HepG2 (cell line): Measurements from ENCODE around the gene SLC25A19. TPM values are rescaled to one million over a fixed set of nuclear protein-coding genes. Genes with fewer than 3 reads are reported as not detected.
A peak's percentile ranks its signal among the peaks of the same experiment; 100 is the strongest.

Source experiments
- HDAC1 ChIP-seq: sonication (generic); formaldehyde crosslinking; IDR thresholded peaks from 2 replicates; pipeline ENCODE4 v1.5.1; 2020; ENCODE audit warnings: mild to moderate bottlenecking, missing genetic modification reagents
- ISL2 ChIP-seq: sonication (generic); formaldehyde crosslinking; IDR thresholded peaks from 2 replicates; pipeline ENCODE4 v1.5.0; 2020; ENCODE audit warnings: missing genetic modification reagents
- MED8 ChIP-seq: sonication (generic); formaldehyde crosslinking; IDR thresholded peaks from 2 replicates; pipeline ENCODE4 v1.8.1; 2023; ENCODE audit warnings: mild to moderate bottlenecking, missing genetic modification reagents; ENCODE audit not compliant: insufficient replicate concordance
- PHF20 ChIP-seq: sonication (generic); formaldehyde crosslinking; IDR thresholded peaks from 2 replicates; pipeline ENCODE4 v1.5.0; 2020; ENCODE audit warnings: mild to moderate bottlenecking, missing genetic modification reagents
- RNF2 ChIP-seq: fragments of 450-650 bp; conservative IDR thresholded peaks from 2 replicates; pipeline ENCODE4 v1.6.1; 2016; ENCODE audit warnings: low read depth
- RNF219 ChIP-seq: sonication (generic); formaldehyde crosslinking; IDR thresholded peaks from 2 replicates; pipeline ENCODE4 v1.5.0; 2020; ENCODE audit warnings: mild to moderate bottlenecking, missing genetic modification reagents
- THAP7 ChIP-seq: sonication (generic); formaldehyde crosslinking; IDR thresholded peaks from 2 replicates; pipeline ENCODE4 v1.8.1; 2023; ENCODE audit warnings: mild to moderate bottlenecking, missing genetic modification reagents
- ZBTB39 ChIP-seq: sonication (generic); formaldehyde crosslinking; IDR thresholded peaks from 2 replicates; pipeline ENCODE4 v1.5.0; 2020; ENCODE audit warnings: missing genetic modification reagents
- ZNF143 ChIP-seq: sonication (generic); formaldehyde crosslinking; IDR thresholded peaks from 2 replicates; pipeline ENCODE4 v1.4.0; 2020; ENCODE audit warnings: missing genetic modification reagents
- ZNF407 ChIP-seq: sonication (generic); formaldehyde crosslinking; IDR thresholded peaks from one replicate; pipeline ENCODE4 v1.5.1; 2020; ENCODE audit warnings: mild to moderate bottlenecking, missing genetic modification reagents; ENCODE audit errors: not compliant biosample characterization
- ZNF432 ChIP-seq: sonication (generic); formaldehyde crosslinking; IDR thresholded peaks from 2 replicates; pipeline ENCODE4 v1.5.0; 2020; ENCODE audit warnings: missing genetic modification reagents, mild to moderate bottlenecking, borderline replicate concordance
- ZNF691 ChIP-seq: sonication (generic); formaldehyde crosslinking; IDR thresholded peaks from 2 replicates; pipeline ENCODE4 v1.4.0; 2020; ENCODE audit warnings: missing genetic modification reagents, low read depth, mild to moderate bottlenecking, borderline replicate concordance
- ZNF766 ChIP-seq: sonication (generic); formaldehyde crosslinking; IDR thresholded peaks from 2 replicates; pipeline ENCODE4 v1.5.0; 2020; ENCODE audit warnings: missing genetic modification reagents, borderline replicate concordance
- polyA plus RNA-seq, 8 experiments: library from polyadenylated mRNA; depleted of rRNA in 3 of 8; stranded (reverse) in 7 of 8; unstranded in 1 of 8; fragments of >200 nt; fragmentation: Illumina TruSeq in 4 of 8; extraction: Trizol in 4 of 8; gene quantifications; 2 replicates each; pipeline versions ENCODE4 v1.2.1 to v1.2.3, GENCODE V29; 2011 to 2016; ENCODE audit warnings: low read depth in 4 of 8, missing spikeins in 1 of 8, mixed read lengths in 1 of 8; ENCODE audit not compliant: insufficient read depth in 1 of 8
- total RNA-seq, 5 experiments: library from RNA; depleted of rRNA; stranded (reverse); fragments of >200 nt; fragmentation: Illumina TruSeq; extraction: Trizol; gene quantifications; 2 replicates each; pipeline ENCODE4 v1.2.3, GENCODE V29; 2016; ENCODE audit warnings: low read depth in 1 of 5

SLC25A19 gene
- total and polyA plus RNA-seq, 2 of the 13 experiments (the other 11 are each of a cell fraction or from before 2014, with no cell fraction given) = 24.4 to 41.4 TPM

- peak; percentile 70; the same call in 1 of the 2 replicates for TF ChIP-seq THAP7
- peak; percentile 92 for TF ChIP-seq PHF20 (CRISPR knock-in tag)
- peak; percentile 37; the same call in 1 of the 2 replicates for TF ChIP-seq ZNF143 (CRISPR knock-in tag)
- peak; percentile 54; the same call in 1 of the 2 replicates for TF ChIP-seq RNF2
- no peak for TF ChIP-seq ZNF691 (CRISPR knock-in tag)
- TF ChIP-seq ZNF407 (CRISPR knock-in tag) = peak; percentile 93
- no peak for TF ChIP-seq ZBTB39 (CRISPR knock-in tag)
- TF ChIP-seq RNF219 (CRISPR knock-in tag) = no peak
- no peak; the same call in 1 of the 2 replicates for TF ChIP-seq ZNF766 (CRISPR knock-in tag)
- no peak for TF ChIP-seq ZNF432
- TF ChIP-seq HDAC1 = peak; percentile 79
- TF ChIP-seq ISL2 (CRISPR knock-in tag) = peak; percentile 53
- TF ChIP-seq MED8 (CRISPR knock-in tag) = peak; percentile 92
Measured at GRCh38 chr17:75261336-75262111, 27.7 kb downstream of the SLC25A19 start, which contains the start of the genes GGA3 and MRPS7 (continued).
